HCT116 (cell line): Measurements from ENCODE around the gene LCMT1. TPM values are rescaled to one million over a fixed set of nuclear protein-coding genes. Genes with fewer than 3 reads are reported as not detected.

Experiments used
- ATAC-seq: fragments of 200-7000 bp; cut with Tn5 transposase; 2 replicates; pipeline ENCODE4 v1.9.1; 2020; ENCODE audit warnings: mild to moderate bottlenecking, moderate library complexity
- BruUV-seq: library from RNA; stranded (reverse); fragments of 400-500 nt; replicated peaks from 2 replicates; lab custom pipeline; 2021; lab: Mats Ljungman, UMichigan
- CTCF ChIA-PET: fragments of 300-600 bp; sonication (Branson Sonifier 250); formaldehyde crosslinking; loops from one replicate; lab custom pipeline; 2021; ENCODE audit warnings: antibody characterized with exemption; lab: Charles Lee
- POLR2A ChIA-PET: fragments of 300-600, 350-600 bp; sonication (Branson Sonifier 250); formaldehyde crosslinking; loops from one replicate; lab custom pipeline; 2021; ENCODE audit warnings: antibody characterized with exemption; lab: Charles Lee
- RAD21 ChIA-PET, 2 experiments: fragments of 300-600 bp; sonication (Branson Sonifier 250); formaldehyde crosslinking; loops; one replicate each; lab custom pipeline; 2023; ENCODE audit warnings: low total read pairs in 2 of 2; ENCODE audit not compliant: uncharacterized antibody in 2 of 2, unreplicated experiment in 2 of 2, low non-redundant PET in 1 of 2; lab: Charles Lee
- DNase-seq: peaks from one replicate; pipeline ENCODE4 v3.0.0-alpha.2; 2010; ENCODE audit warnings: low read depth, low spot score
- H2AFZ ChIP-seq: fragments of 200-600 bp; shearing (Covaris generic), sonication (generic); 2 replicates; pipeline ENCODE4 v1.6.1; 2017; ENCODE audit warnings: low read depth, mixed run types, mixed read lengths, antibody characterized with exemption, low read length; ENCODE audit not compliant: poor library complexity, severe bottlenecking
- H3K27ac ChIP-seq: 2 replicates; pipeline ENCODE4 v1.5.1; 2012; ENCODE audit warnings: low read depth, low read length
- H3K27me3 ChIP-seq: fragments of 200-600 bp; sonication (generic); 2 replicates; pipeline ENCODE4 v1.6.1; 2016; ENCODE audit warnings: mixed run types, low read length, mixed read lengths; ENCODE audit not compliant: insufficient read depth
- H3K36me3 ChIP-seq, 2 experiments: fragments of 200-500 bp in 1 of 2; fragments of 200-600 bp in 1 of 2; sonication (Bioruptor generic) in 1 of 2; sonication (generic) in 1 of 2; 2 replicates each; pipeline versions ENCODE4 v1.5.1 to v1.6.1; 2014 to 2016; ENCODE audit warnings: low read length in 2 of 2, inconsistent platforms in 1 of 2, mixed read lengths in 1 of 2, mixed run types in 1 of 2; ENCODE audit not compliant: insufficient read depth in 2 of 2, control insufficient read depth in 1 of 2
- H3K4me1 ChIP-seq, 2 experiments: fragments of 200-600 bp in 1 of 2; sonication (generic) in 1 of 2; 2 replicates each; pipeline versions ENCODE4 v1.5.1 to v1.6.1; 2012 to 2017; ENCODE audit warnings: low read length in 2 of 2, inconsistent platforms in 1 of 2, mild to moderate bottlenecking in 1 of 2, mixed read lengths in 1 of 2, mixed run types in 1 of 2, moderate library complexity in 1 of 2; ENCODE audit not compliant: insufficient read depth in 2 of 2, control insufficient read depth in 1 of 2
- H3K4me2 ChIP-seq: fragments of 200-600 bp; sonication (generic); 2 replicates; pipeline ENCODE4 v1.6.1; 2017; ENCODE audit warnings: mixed run types, low read length, mixed read lengths
- H3K4me3 ChIP-seq, 2 experiments: fragments of 200-600 bp in 1 of 2; sonication (generic) in 1 of 2; replicated peaks in 1 of 2; 2 replicates each; pipeline ENCODE4 v1.5.1; 2011 to 2016; ENCODE audit warnings: low read length in 2 of 2, control low read depth in 1 of 2, low read depth in 1 of 2, mild to moderate bottlenecking in 1 of 2, mixed read lengths in 1 of 2, mixed run types in 1 of 2
- H3K79me2 ChIP-seq: fragments of 200-600 bp; sonication (generic); 2 replicates; pipeline ENCODE4 v1.6.1; 2017; ENCODE audit warnings: mild to moderate bottlenecking, mixed run types, low read length, moderate library complexity, mixed read lengths; ENCODE audit not compliant: insufficient read depth
- H3K9ac ChIP-seq: fragments of 200-600 bp; sonication (generic); 2 replicates; pipeline ENCODE4 v1.6.1; 2016; ENCODE audit warnings: low read length, mixed read lengths
- H3K9me2 ChIP-seq: fragments of 200-600 bp; sonication (generic), shearing (Covaris generic); 2 replicates; pipeline ENCODE4 v1.6.1; 2017; ENCODE audit warnings: mixed run types, mild to moderate bottlenecking, moderate library complexity; ENCODE audit not compliant: insufficient read depth
- H3K9me3 ChIP-seq, 2 experiments: fragments of 200-500 bp in 1 of 2; fragments of 200-600 bp in 1 of 2; sonication (Bioruptor generic) in 1 of 2; sonication (generic) in 1 of 2; 2 replicates each; pipeline ENCODE4 v1.6.1; 2014 to 2017; ENCODE audit warnings: low read length in 2 of 2, mixed read lengths in 2 of 2, inconsistent platforms in 1 of 2, low read depth in 1 of 2, mild to moderate bottlenecking in 1 of 2, mixed run types in 1 of 2, moderate library complexity in 1 of 2; ENCODE audit not compliant: control insufficient read depth in 1 of 2, insufficient read depth in 1 of 2
- H4K20me1 ChIP-seq: fragments of 200-600 bp; sonication (generic), shearing (Covaris generic); 2 replicates; pipeline ENCODE4 v1.6.1; 2017; ENCODE audit warnings: mixed run types, mild to moderate bottlenecking, moderate library complexity; ENCODE audit not compliant: insufficient read depth
- EGR1 ChIP-seq: IDR thresholded peaks from 2 replicates; pipeline ENCODE4 v1.6.1; 2012; ENCODE audit warnings: low read depth
- EZH2 ChIP-seq: fragments of 200-600 bp; sonication (generic); IDR thresholded peaks from 2 replicates; pipeline ENCODE4 v1.6.1; 2017; ENCODE audit warnings: antibody characterized with exemption, mixed run types
- FOSL1 ChIP-seq: IDR thresholded peaks from 2 replicates; pipeline ENCODE4 v1.6.1; 2012; ENCODE audit warnings: low read depth
- POLR2A ChIP-seq: IDR thresholded peaks from 2 replicates; pipeline ENCODE4 v1.7.0; 2011; ENCODE audit warnings: borderline replicate concordance; ENCODE audit not compliant: insufficient read depth, insufficient read length; ENCODE audit errors: extremely low read depth
- POLR2AphosphoS5 ChIP-seq: IDR thresholded peaks from 2 replicates; pipeline ENCODE4 v1.6.1; 2011; ENCODE audit warnings: mild to moderate bottlenecking, low read depth, low read length, moderate library complexity
- REST ChIP-seq: IDR thresholded peaks from 2 replicates; pipeline ENCODE4 v1.6.1; 2012; ENCODE audit warnings: low read depth
- SP1 ChIP-seq: IDR thresholded peaks from 2 replicates; pipeline ENCODE4 v1.6.1; 2012; ENCODE audit warnings: low read depth
- SRF ChIP-seq: IDR thresholded peaks from 2 replicates; pipeline ENCODE4 v1.6.1; 2012; ENCODE audit warnings: low read depth
- ZBTB33 ChIP-seq: IDR thresholded peaks from 2 replicates; pipeline ENCODE4 v1.6.1; 2011; ENCODE audit warnings: mild to moderate bottlenecking, low read length, moderate library complexity; ENCODE audit not compliant: insufficient replicate concordance; ENCODE audit errors: extremely low read depth
- ZFX ChIP-seq: fragments of 450-650 bp; IDR thresholded peaks from 2 replicates; pipeline ENCODE4 v1.6.1; 2017
- intact Hi-C: fragments of 100-400 bp; cut with micrococcal nuclease; formaldehyde crosslinking; loops from 2 replicates; pipeline ENCODE4 v1.10.0; 2022
- total RNA-seq: library from RNA; stranded (reverse); gene quantifications from one replicate; pipeline ENCODE4 v1.2.1, GENCODE V29; 2021; ENCODE audit not compliant: unreplicated experiment
- TF ChIP-seq, protein P1 (sequence below), 3 experiments: fragments of 200-600 bp in 1 of 3; sonication (generic) in 1 of 3; IDR thresholded peaks in 2 of 3; conservative IDR thresholded peaks in 1 of 3; 2 replicates each; pipeline ENCODE4 v1.5.1; 2012 to 2017; ENCODE audit warnings: low read depth in 2 of 3, low read length in 2 of 3, antibody characterized with exemption in 1 of 3, borderline replicate concordance in 1 of 3, control low read depth in 1 of 3, mild to moderate bottlenecking in 1 of 3, mixed read lengths in 1 of 3, mixed run types in 1 of 3, moderate library complexity in 1 of 3; ENCODE audit not compliant: insufficient read depth in 1 of 3
- TF ChIP-seq, protein P2 (sequence below): IDR thresholded peaks from 2 replicates; pipeline ENCODE4 v1.6.1; 2012

Gene LCMT1
- total RNA-seq, 1 experiment from 2014 or later: 52.4 TPM

- TF ChIP-seq FOSL1: peak; percentile 76
- TF ChIP-seq, all 23 proteins: peak for 9
These were observed 40.5 kb downstream of the LCMT1 start (continued) for GRCh38 chr16:25151996-25152395.

DNA sequence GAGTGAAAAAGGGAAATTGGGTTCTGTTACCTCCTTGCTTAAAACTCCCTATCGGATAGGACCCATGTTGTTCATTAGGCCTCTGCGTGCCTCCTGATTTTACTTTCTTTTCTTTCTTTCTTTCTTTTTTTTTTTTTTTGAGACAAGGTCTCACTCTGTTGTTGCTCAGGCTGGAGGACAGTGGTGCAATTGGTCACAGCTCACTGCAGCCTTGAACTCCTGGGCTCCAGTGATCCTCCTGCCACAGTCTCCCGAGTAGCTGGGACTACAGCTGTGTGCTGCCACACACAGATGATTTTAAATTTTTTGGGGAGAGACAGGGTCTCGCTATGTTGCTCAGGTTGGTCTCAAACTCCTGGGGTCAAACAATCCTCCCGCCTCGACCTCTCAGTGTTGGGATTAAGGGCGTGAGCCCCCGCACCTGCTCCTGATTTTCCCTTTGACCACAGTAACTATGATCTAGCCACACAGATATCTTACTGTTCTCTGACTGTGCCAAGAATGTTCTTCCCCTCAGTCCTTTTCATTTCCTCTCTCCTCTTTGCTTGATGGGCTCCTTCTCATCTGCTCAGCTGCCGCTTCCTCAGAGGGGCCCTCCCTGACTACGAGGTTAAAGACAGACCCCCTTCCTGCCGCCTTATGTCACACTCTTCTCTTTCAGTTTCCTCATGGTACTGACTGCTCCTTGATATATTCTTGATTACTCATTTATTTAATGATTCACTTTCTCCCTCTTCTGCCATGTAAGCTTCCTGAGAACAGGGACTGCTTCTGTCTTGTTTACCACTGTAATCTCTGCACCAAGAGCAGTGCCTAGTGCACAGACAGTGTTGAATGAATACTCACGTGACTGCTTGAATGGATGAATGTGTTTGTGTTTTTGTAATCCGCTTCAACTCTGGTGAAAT, 44.3 kb downstream of the LCMT1 start:
- H3K79me2 ChIP-seq: no peaks in the 10 kb centered on the region
- H3K27ac ChIP-seq: no peak overlapping the region
- ChIA-PET POLR2A (no interaction called here), CTCF (no interaction called here), RAD21 (no interaction called here)
- H2AFZ ChIP-seq: no peak overlapping the region
- peaks cover 0 to 6% of the 10 kb centered on the region in 2 experiments; a peak in 1 of 4 replicates for H3K36me3 ChIP-seq
- no peak for TF ChIP-seq ZBTB33
- no peak for TF ChIP-seq FOSL1
- no peak for TF ChIP-seq POLR2A
- no peak for TF ChIP-seq EGR1
- TF ChIP-seq, protein P1, sequence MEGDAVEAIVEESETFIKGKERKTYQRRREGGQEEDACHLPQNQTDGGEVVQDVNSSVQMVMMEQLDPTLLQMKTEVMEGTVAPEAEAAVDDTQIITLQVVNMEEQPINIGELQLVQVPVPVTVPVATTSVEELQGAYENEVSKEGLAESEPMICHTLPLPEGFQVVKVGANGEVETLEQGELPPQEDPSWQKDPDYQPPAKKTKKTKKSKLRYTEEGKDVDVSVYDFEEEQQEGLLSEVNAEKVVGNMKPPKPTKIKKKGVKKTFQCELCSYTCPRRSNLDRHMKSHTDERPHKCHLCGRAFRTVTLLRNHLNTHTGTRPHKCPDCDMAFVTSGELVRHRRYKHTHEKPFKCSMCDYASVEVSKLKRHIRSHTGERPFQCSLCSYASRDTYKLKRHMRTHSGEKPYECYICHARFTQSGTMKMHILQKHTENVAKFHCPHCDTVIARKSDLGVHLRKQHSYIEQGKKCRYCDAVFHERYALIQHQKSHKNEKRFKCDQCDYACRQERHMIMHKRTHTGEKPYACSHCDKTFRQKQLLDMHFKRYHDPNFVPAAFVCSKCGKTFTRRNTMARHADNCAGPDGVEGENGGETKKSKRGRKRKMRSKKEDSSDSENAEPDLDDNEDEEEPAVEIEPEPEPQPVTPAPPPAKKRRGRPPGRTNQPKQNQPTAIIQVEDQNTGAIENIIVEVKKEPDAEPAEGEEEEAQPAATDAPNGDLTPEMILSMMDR (IDR thresholded peaks at IDR 0.05 in 2 of 3, conservative IDR thresholded peaks at IDR 0.05 in 1 of 3; ENCODE audit: borderline replicate concordance in 1 of 3, insufficient read depth in 1 of 3, low read depth in 2 of 3, low read length in 2 of 3): no peak
- no peak for TF ChIP-seq SRF
- no peak for TF ChIP-seq SP1
- TF ChIP-seq, protein P2, sequence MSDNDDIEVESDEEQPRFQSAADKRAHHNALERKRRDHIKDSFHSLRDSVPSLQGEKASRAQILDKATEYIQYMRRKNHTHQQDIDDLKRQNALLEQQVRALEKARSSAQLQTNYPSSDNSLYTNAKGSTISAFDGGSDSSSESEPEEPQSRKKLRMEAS: no peak
- no peak for TF ChIP-seq POLR2AphosphoS5
- no peak for TF ChIP-seq EZH2
- TF ChIP-seq ZFX: no peak
- TF ChIP-seq REST: no peak
- H3K4me1 ChIP-seq: peaks cover 25 to 32% of the 10 kb centered on the region in 2 experiments
- DNase-seq (no peak), ATAC-seq (no peak)
- intact Hi-C loops: no loop called here
- H3K4me2 ChIP-seq: no peak overlapping the region
- H3K4me3 ChIP-seq: no peak overlapping the region
- no peaks in the 10 kb centered on the region for H3K27me3 ChIP-seq
- H3K9me3 ChIP-seq: no peaks in the 10 kb centered on the region
- H4K20me1 ChIP-seq: no peaks in the 10 kb centered on the region
- BruUV-seq: no TSS peak
- H3K9ac ChIP-seq: no peak overlapping the region
- H3K9me2 ChIP-seq: no peaks in the 10 kb centered on the region
